SK-N-SH (cell line): ENCODE measurements around the gene LSM2.

ENCODE experiments used
- EZH2phosphoT487 ChIP-seq: fragments of 200-600 bp; sonication (generic); IDR thresholded peaks from 2 replicates; pipeline ENCODE4 v1.6.1; 2017; ENCODE audit warnings: low read depth, mixed run types, mild to moderate bottlenecking, antibody characterized with exemption, moderate library complexity, borderline replicate concordance
- FOXJ3 ChIP-seq: sonication (generic); formaldehyde crosslinking; IDR thresholded peaks from 2 replicates; pipeline ENCODE4 v1.5.1; 2020; ENCODE audit warnings: mild to moderate bottlenecking, missing genetic modification reagents
- FOXM1 ChIP-seq: IDR thresholded peaks from 2 replicates; pipeline ENCODE4 v1.4.0; 2012; ENCODE audit warnings: low read depth, mild to moderate bottlenecking
- POLR2AphosphoS5 ChIP-seq: IDR thresholded peaks from 2 replicates; pipeline ENCODE4 v1.6.1; 2012; ENCODE audit warnings: low read depth, low read length
- RAD21 ChIP-seq: IDR thresholded peaks from 2 replicates; pipeline ENCODE4 v1.6.1; 2012; ENCODE audit warnings: mild to moderate bottlenecking, low read length
- RCOR1 ChIP-seq: fragments of 150-350 bp; IDR thresholded peaks from 2 replicates; pipeline ENCODE4 v1.6.1; 2017; ENCODE audit warnings: antibody characterized with exemption, low read length
- RFX5 ChIP-seq: IDR thresholded peaks from 2 replicates; pipeline ENCODE4 v1.6.1; 2012; ENCODE audit warnings: mild to moderate bottlenecking, improper control_type of control experiment, low read length
- SMC3 ChIP-seq: IDR thresholded peaks from 2 replicates; pipeline ENCODE4 v1.6.1; 2012; ENCODE audit warnings: low read depth, low read length, improper control_type of control experiment
- TAF1 ChIP-seq: IDR thresholded peaks from 2 replicates; pipeline ENCODE4 v1.6.1; 2012; ENCODE audit warnings: low read depth, mild to moderate bottlenecking, low read length, moderate library complexity, borderline replicate concordance
- TF ChIP-seq, protein P1 (sequence below): fragments of 200-600 bp; sonication (generic); IDR thresholded peaks from 2 replicates; pipeline ENCODE4 v1.6.1; 2017; ENCODE audit warnings: antibody characterized with exemption, mild to moderate bottlenecking, moderate library complexity
- TF ChIP-seq, protein P2 (sequence below): IDR thresholded peaks from 2 replicates; pipeline ENCODE4; 2012
- TF ChIP-seq, protein P3 (sequence below): IDR thresholded peaks from 2 replicates; pipeline ENCODE4 v1.4.0; 2012; ENCODE audit warnings: low read depth
- TF ChIP-seq, protein P4 (sequence below): IDR thresholded peaks from 2 replicates; pipeline ENCODE4 v1.6.1; 2012; ENCODE audit warnings: mild to moderate bottlenecking, low read depth, low read length, moderate library complexity

DNA sequence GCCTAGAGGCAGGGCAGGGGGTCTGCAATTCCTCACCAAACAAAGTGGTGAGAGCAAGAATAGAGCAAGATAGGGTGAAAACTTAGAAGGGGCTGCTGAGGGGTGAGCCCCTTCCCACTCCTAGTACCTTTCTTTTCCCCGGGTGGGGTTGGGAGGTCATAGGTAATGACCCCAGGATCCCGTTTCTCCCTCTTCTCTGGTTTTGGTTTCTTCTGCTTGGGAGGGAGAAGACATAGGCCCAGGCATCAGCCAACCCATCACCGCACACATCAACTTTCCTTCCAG, 14.7 kb downstream of the LSM2 start:
- no peak for TF ChIP-seq EZH2phosphoT487
- TF ChIP-seq, protein P1, sequence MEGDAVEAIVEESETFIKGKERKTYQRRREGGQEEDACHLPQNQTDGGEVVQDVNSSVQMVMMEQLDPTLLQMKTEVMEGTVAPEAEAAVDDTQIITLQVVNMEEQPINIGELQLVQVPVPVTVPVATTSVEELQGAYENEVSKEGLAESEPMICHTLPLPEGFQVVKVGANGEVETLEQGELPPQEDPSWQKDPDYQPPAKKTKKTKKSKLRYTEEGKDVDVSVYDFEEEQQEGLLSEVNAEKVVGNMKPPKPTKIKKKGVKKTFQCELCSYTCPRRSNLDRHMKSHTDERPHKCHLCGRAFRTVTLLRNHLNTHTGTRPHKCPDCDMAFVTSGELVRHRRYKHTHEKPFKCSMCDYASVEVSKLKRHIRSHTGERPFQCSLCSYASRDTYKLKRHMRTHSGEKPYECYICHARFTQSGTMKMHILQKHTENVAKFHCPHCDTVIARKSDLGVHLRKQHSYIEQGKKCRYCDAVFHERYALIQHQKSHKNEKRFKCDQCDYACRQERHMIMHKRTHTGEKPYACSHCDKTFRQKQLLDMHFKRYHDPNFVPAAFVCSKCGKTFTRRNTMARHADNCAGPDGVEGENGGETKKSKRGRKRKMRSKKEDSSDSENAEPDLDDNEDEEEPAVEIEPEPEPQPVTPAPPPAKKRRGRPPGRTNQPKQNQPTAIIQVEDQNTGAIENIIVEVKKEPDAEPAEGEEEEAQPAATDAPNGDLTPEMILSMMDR, result no peak
- TF ChIP-seq FOXM1, result no peak
- no peak for TF ChIP-seq TAF1
- TF ChIP-seq SMC3, result no peak
- TF ChIP-seq, protein P2, sequence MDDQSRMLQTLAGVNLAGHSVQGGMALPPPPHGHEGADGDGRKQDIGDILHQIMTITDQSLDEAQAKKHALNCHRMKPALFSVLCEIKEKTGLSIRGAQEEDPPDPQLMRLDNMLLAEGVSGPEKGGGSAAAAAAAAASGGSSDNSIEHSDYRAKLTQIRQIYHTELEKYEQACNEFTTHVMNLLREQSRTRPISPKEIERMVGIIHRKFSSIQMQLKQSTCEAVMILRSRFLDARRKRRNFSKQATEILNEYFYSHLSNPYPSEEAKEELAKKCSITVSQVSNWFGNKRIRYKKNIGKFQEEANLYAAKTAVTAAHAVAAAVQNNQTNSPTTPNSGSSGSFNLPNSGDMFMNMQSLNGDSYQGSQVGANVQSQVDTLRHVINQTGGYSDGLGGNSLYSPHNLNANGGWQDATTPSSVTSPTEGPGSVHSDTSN, result no peak
- TF ChIP-seq RCOR1, result no peak
- TF ChIP-seq FOXJ3 (CRISPR knock-in tag), result no peak
- TF ChIP-seq, protein P3, sequence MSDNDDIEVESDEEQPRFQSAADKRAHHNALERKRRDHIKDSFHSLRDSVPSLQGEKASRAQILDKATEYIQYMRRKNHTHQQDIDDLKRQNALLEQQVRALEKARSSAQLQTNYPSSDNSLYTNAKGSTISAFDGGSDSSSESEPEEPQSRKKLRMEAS, result no peak
- no peak for TF ChIP-seq RAD21
- no peak for TF ChIP-seq RFX5
- TF ChIP-seq, protein P4, sequence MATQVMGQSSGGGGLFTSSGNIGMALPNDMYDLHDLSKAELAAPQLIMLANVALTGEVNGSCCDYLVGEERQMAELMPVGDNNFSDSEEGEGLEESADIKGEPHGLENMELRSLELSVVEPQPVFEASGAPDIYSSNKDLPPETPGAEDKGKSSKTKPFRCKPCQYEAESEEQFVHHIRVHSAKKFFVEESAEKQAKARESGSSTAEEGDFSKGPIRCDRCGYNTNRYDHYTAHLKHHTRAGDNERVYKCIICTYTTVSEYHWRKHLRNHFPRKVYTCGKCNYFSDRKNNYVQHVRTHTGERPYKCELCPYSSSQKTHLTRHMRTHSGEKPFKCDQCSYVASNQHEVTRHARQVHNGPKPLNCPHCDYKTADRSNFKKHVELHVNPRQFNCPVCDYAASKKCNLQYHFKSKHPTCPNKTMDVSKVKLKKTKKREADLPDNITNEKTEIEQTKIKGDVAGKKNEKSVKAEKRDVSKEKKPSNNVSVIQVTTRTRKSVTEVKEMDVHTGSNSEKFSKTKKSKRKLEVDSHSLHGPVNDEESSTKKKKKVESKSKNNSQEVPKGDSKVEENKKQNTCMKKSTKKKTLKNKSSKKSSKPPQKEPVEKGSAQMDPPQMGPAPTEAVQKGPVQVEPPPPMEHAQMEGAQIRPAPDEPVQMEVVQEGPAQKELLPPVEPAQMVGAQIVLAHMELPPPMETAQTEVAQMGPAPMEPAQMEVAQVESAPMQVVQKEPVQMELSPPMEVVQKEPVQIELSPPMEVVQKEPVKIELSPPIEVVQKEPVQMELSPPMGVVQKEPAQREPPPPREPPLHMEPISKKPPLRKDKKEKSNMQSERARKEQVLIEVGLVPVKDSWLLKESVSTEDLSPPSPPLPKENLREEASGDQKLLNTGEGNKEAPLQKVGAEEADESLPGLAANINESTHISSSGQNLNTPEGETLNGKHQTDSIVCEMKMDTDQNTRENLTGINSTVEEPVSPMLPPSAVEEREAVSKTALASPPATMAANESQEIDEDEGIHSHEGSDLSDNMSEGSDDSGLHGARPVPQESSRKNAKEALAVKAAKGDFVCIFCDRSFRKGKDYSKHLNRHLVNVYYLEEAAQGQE, result no peak
- TF ChIP-seq POLR2AphosphoS5, result no peak
